Smooth muscle cell (in vitro differentiated cells): ENCODE measurements around the gene PTF1A. TPM values are rescaled to one million over a fixed set of nuclear protein-coding genes. Genes with fewer than 3 reads are reported as not detected.
"Not testable (repeated sequence)": the region's sequence is repeated elsewhere in the genome, so short reads cannot be mapped to it uniquely, and the experiment has no call there.

ENCODE experiments used
- DNase-seq: peaks from one replicate; lab custom pipeline; 2025; ENCODE audit not compliant: unreplicated experiment; lab: John Stamatoyannopoulos, UW
- H2AFZ ChIP-seq: fragments of 200-600 bp; sonication (generic); 2 replicates; pipeline ENCODE4 v1.6.0; 2016; ENCODE audit warnings: antibody characterized with exemption, low read depth, mild to moderate bottlenecking
- H3F3A ChIP-seq: fragments of 200-600 bp; sonication (generic); 2 replicates; pipeline ENCODE4 v1.6.0; 2017; ENCODE audit warnings: antibody characterized with exemption, low read depth
- H3K27ac ChIP-seq: fragments of 200-600 bp; sonication (generic); 2 replicates; pipeline ENCODE4 v1.5.1; 2016; ENCODE audit warnings: low read depth, mild to moderate bottlenecking
- H3K27me3 ChIP-seq: fragments of 200-600 bp; sonication (generic); 2 replicates; pipeline ENCODE4 v1.6.1; 2016; ENCODE audit warnings: low read depth, mild to moderate bottlenecking
- H3K36me3 ChIP-seq: fragments of 200-600 bp; sonication (generic); 2 replicates; pipeline ENCODE4 v1.5.1; 2016; ENCODE audit warnings: low read depth
- H3K4me1 ChIP-seq: fragments of 200-600 bp; sonication (generic); 2 replicates; pipeline ENCODE4 v1.5.1; 2016; ENCODE audit warnings: low read depth
- H3K4me2 ChIP-seq: fragments of 200-600 bp; sonication (generic); 2 replicates; pipeline ENCODE4 v1.6.0; 2016; ENCODE audit warnings: mild to moderate bottlenecking
- H3K4me3 ChIP-seq: fragments of 200-600 bp; sonication (generic); 2 replicates; pipeline ENCODE4 v1.5.1; 2016; ENCODE audit warnings: mild to moderate bottlenecking
- H3K79me2 ChIP-seq: fragments of 200-600 bp; sonication (generic); 2 replicates; pipeline ENCODE4 v1.6.0; 2016; ENCODE audit warnings: low read depth, mild to moderate bottlenecking
- H3K9ac ChIP-seq: fragments of 200-600 bp; sonication (generic); 2 replicates; pipeline ENCODE4 v1.6.0; 2016; ENCODE audit warnings: low read depth
- H3K9me3 ChIP-seq: fragments of 200-600 bp; sonication (generic); replicated peaks from 2 replicates; pipeline ENCODE4 v1.5.1; 2016; ENCODE audit warnings: low read depth
- H4K20me1 ChIP-seq: fragments of 200-600 bp; sonication (generic); 2 replicates; pipeline ENCODE4 v1.6.0; 2016; ENCODE audit warnings: low read depth
- CTCF ChIP-seq: fragments of 200-600 bp; sonication (generic); IDR thresholded peaks from 2 replicates; pipeline ENCODE4 v1.5.1; 2017; ENCODE audit warnings: borderline replicate concordance, mild to moderate bottlenecking, antibody characterized with exemption; ENCODE audit not compliant: insufficient read depth, poor library complexity, severe bottlenecking
- WGBS: methylation state at CpG from one replicate; pipeline ENCODE4 v1.1.7; 2016; ENCODE audit warnings: low lambda C conversion rate; 5-methylcytosine and 5-hydroxymethylcytosine counted together
- polyA plus RNA-seq: library from polyadenylated mRNA; unstranded; fragments of >200 nt; fragmentation: Nextera tagmentation; extraction: Ambion mirVana; gene quantifications from 2 replicates; pipeline ENCODE4 v1.2.1, GENCODE V29; 2016
- total RNA-seq: library from RNA; depleted of rRNA; stranded (reverse); fragments of >200 nt; gene quantifications from 2 replicates; pipeline ENCODE4 v1.2.3, GENCODE V29; 2014

Gene PTF1A
- total and polyA plus RNA-seq, 2 experiments from 2014 or later = 0.17 TPM; not detected in 1

GRCh38 chr10:23205972-23206642 is 14.0 kb downstream of the PTF1A start:
- Histone ChIP-seq H3K9me3 (no peaks in the 10 kb centered on the region), H3K9ac (no peak overlapping the region), H3K4me3 (no peak overlapping the region), H3K79me2 (no peaks in the 10 kb centered on the region), H3F3A (no peaks in the 10 kb centered on the region), H4K20me1 (no peaks in the 10 kb centered on the region), H3K27me3 (peaks cover 82% of the 10 kb centered on the region), H3K4me2 (no peak overlapping the region), H3K4me1 (peaks cover 15% of the 10 kb centered on the region), H3K27ac (no peak overlapping the region), H3K36me3 (no peaks in the 10 kb centered on the region), H2AFZ (no peak overlapping the region)
- TF ChIP-seq CTCF = no peak
- no peak for DNase-seq
- WGBS = 72% methylated on average over 3 of the region's 3 CpGs

GRCh38 chr10:23217471-23217870 is 25.4 kb downstream of the PTF1A start:
- 89% methylated on average over 1 of the region's 1 CpG for WGBS
- Histone ChIP-seq H3K4me1 (no peaks in the 10 kb centered on the region), H3K27me3 (peaks cover 47% of the 10 kb centered on the region), H3K4me3 (no peak overlapping the region), H4K20me1 (no peaks in the 10 kb centered on the region), H3K9ac (no peak overlapping the region), H3K27ac (no peak overlapping the region), H3K4me2 (no peak overlapping the region), H3K79me2 (no peaks in the 10 kb centered on the region), H3F3A (no peaks in the 10 kb centered on the region), H2AFZ (no peak overlapping the region), H3K9me3 (no peaks in the 10 kb centered on the region), H3K36me3 (no peaks in the 10 kb centered on the region)
- DNase-seq = no peak
- TF ChIP-seq CTCF = no peak

GRCh38 chr10:23230582-23230981 is 38.5 kb downstream of the PTF1A start:
- H3K4me2 ChIP-seq = no peak overlapping the region
- no peak overlapping the region for H3K27ac ChIP-seq
- no peaks in the 10 kb centered on the region for H3K27me3 ChIP-seq
- TF ChIP-seq CTCF = no peak
- no peak overlapping the region for H3K9ac ChIP-seq
- no peaks in the 10 kb centered on the region for H3K4me1 ChIP-seq
- DNase-seq = no peak
- no peak overlapping the region for H2AFZ ChIP-seq
- no peaks in the 10 kb centered on the region for H3K79me2 ChIP-seq
- H3K4me3 ChIP-seq = no peak overlapping the region
- no peaks in the 10 kb centered on the region for H3K9me3 ChIP-seq
- no peaks in the 10 kb centered on the region for H3F3A ChIP-seq
- H3K36me3 ChIP-seq = no peaks in the 10 kb centered on the region
- WGBS = 85% methylated on average over 1 of the region's 1 CpG
- H4K20me1 ChIP-seq = no peaks in the 10 kb centered on the region

GRCh38 chr10:23238015-23238414 is 45.9 kb downstream of the PTF1A start:
- Histone ChIP-seq H3F3A (no peaks in the 10 kb centered on the region), H2AFZ (no peak overlapping the region), H3K4me1 (no peaks in the 10 kb centered on the region), H3K4me2 (no peak overlapping the region), H3K9ac (no peak overlapping the region), H3K79me2 (no peaks in the 10 kb centered on the region), H3K4me3 (no peak overlapping the region), H4K20me1 (no peaks in the 10 kb centered on the region), H3K27me3 (no peaks in the 10 kb centered on the region), H3K36me3 (no peaks in the 10 kb centered on the region), H3K27ac (no peak overlapping the region), H3K9me3 (no peaks in the 10 kb centered on the region)
- no peak for DNase-seq
- no peak for TF ChIP-seq CTCF
- 75% methylated on average over 3 of the region's 3 CpGs for WGBS

- not testable (repeated sequence) for H3K4me2 ChIP-seq, H2AFZ ChIP-seq, H3K36me3 ChIP-seq, H3K4me1 ChIP-seq, H3K27me3 ChIP-seq, H3K79me2 ChIP-seq, H3K27ac ChIP-seq, H3K9me3 ChIP-seq, H3K9ac ChIP-seq, H3F3A ChIP-seq, DNase-seq, H3K4me3 ChIP-seq, H4K20me1 ChIP-seq
- 79% methylated on average over 1 of the region's 1 CpG for WGBS
Measured at GRCh38 chr10:23241779-23242178, 49.7 kb downstream of the PTF1A start.
